Gastroesophageal sphincter (tissue), 3 donors: ENCODE measurements around the gene TPCN1.

Experiments
- CTCF ChIP-seq, 4 experiments: fragments of 200-600 bp in 2 of 4; fragments of 450-650 bp in 2 of 4; sonication (generic) in 1 of 4; IDR thresholded peaks; one replicate each; pipeline ENCODE4 v1.5.1; 2017 to 2019; ENCODE audit warnings: antibody characterized with exemption in 4 of 4, mild to moderate bottlenecking in 2 of 4, moderate library complexity in 2 of 4
- POLR2A ChIP-seq, 2 donors: fragments of 450-650 bp; IDR thresholded peaks; one replicate each; pipeline ENCODE4 v1.6.1; 2017; ENCODE audit warnings: antibody characterized with exemption in 2 of 2, mild to moderate bottlenecking in 2 of 2, moderate library complexity in 1 of 2

- no peak for TF ChIP-seq CTCF (IDR thresholded peaks at IDR 0.05)
- no peak for TF ChIP-seq POLR2A (IDR thresholded peaks at IDR 0.05)
Observed at GRCh38 chr12:113190761-113191160, 30.5 kb upstream of the TPCN1 start.
